B cell (primary cell): Measurements from ENCODE around the gene DNAJC1. TPM values are rescaled to one million over a fixed set of nuclear protein-coding genes. Genes with fewer than 3 reads are reported as not detected.

Experiments used
- ATAC-seq: fragments of 200-7000 bp; cut with Tn5 transposase; one replicate; pipeline ENCODE4 v1.10.0; 2021; ENCODE audit warnings: low read depth, mild to moderate bottlenecking, moderate number of reproducible peaks, moderate library complexity
- CTCF ChIA-PET: fragments of 350-600 bp; sonication (Branson Sonifier 250); formaldehyde crosslinking; loops from one replicate; lab custom pipeline; 2021; ENCODE audit warnings: antibody characterized with exemption, inconsistent platforms; lab: Charles Lee
- POLR2A ChIA-PET: fragments of 350-600 bp; sonication (Branson Sonifier 250); formaldehyde crosslinking; loops from one replicate; lab custom pipeline; 2021; ENCODE audit warnings: antibody characterized with exemption; lab: Charles Lee
- DNase-seq: peaks from one replicate; pipeline ENCODE4 v3.0.0; 2013
- H2AFZ ChIP-seq: 2 replicates; pipeline ENCODE4 v1.6.1; 2012; ENCODE audit warnings: mild to moderate bottlenecking, low read depth, low read length; ENCODE audit not compliant: insufficient read depth, poor library complexity, severe bottlenecking
- H3K27ac ChIP-seq, 2 donors: 1 replicate in 1 of 2; 2 replicates in 1 of 2; pipeline ENCODE4 v1.5.1; 2012 to 2013; ENCODE audit warnings: low read length in 2 of 2, mild to moderate bottlenecking in 2 of 2, moderate library complexity in 1 of 2
- H3K27me3 ChIP-seq, 4 experiments: fragments of 200-600 bp in 1 of 4; sonication (generic) in 1 of 4; replicated peaks in 1 of 4; 1 replicate in 2 of 4; 2 replicates in 2 of 4; pipeline versions ENCODE4 v1.6.1 to v1.7.0; 2013 to 2016; ENCODE audit warnings: low read length in 3 of 4, mild to moderate bottlenecking in 2 of 4, mixed read lengths in 1 of 4, moderate library complexity in 1 of 4; ENCODE audit not compliant: insufficient read depth in 4 of 4, control insufficient read depth in 3 of 4; ENCODE audit errors: control extremely low read depth in 1 of 4
- H3K36me3 ChIP-seq, 2 experiments: replicated peaks in 1 of 2; 1 replicate in 1 of 2; 2 replicates in 1 of 2; pipeline versions ENCODE4 v1.6.1 to v1.7.1; 2013; ENCODE audit warnings: low read length in 1 of 2; ENCODE audit not compliant: insufficient read depth in 2 of 2, control insufficient read depth in 1 of 2; ENCODE audit errors: control extremely low read depth in 1 of 2, extremely low read depth in 1 of 2
- H3K4me1 ChIP-seq, 2 donors: fragments of 200-600 bp in 1 of 2; sonication (generic) in 1 of 2; 1 replicate in 1 of 2; 2 replicates in 1 of 2; pipeline versions ENCODE4 v1.5.1 to v1.6.1; 2013 to 2017; ENCODE audit warnings: low read length in 2 of 2; ENCODE audit not compliant: control insufficient read depth in 2 of 2, insufficient read depth in 2 of 2
- H3K4me2 ChIP-seq: replicated peaks from 2 replicates; pipeline ENCODE3; 2012; ENCODE audit warnings: mild to moderate bottlenecking, low read depth, low read length; ENCODE audit not compliant: poor library complexity, severe bottlenecking
- H3K4me3 ChIP-seq, 5 experiments: fragments of 200-600 bp in 1 of 5; sonication (generic) in 1 of 5; 1 replicate in 3 of 5; 2 replicates in 2 of 5; pipeline versions ENCODE4 v1.5.1 to v1.7.0; 2011 to 2016; ENCODE audit warnings: low read length in 4 of 5, mild to moderate bottlenecking in 4 of 5, low read depth in 2 of 5, control low read depth in 1 of 5, moderate library complexity in 1 of 5; ENCODE audit not compliant: insufficient read depth in 1 of 5; ENCODE audit errors: control extremely low read depth in 1 of 5, extremely low read depth in 1 of 5
- H3K79me2 ChIP-seq: fragments of 200-600 bp; sonication (generic); one replicate; pipeline ENCODE4 v1.6.0; 2016; ENCODE audit warnings: low read length; ENCODE audit not compliant: control insufficient read depth, insufficient read depth
- H3K9ac ChIP-seq: fragments of 200-600 bp; sonication (generic); 2 replicates; pipeline ENCODE4 v1.6.1; 2017; ENCODE audit warnings: mild to moderate bottlenecking, low read length, moderate library complexity
- H3K9me3 ChIP-seq, 3 donors: one replicate each; pipeline versions ENCODE4 v1.6.1 to v1.7.1; 2013; ENCODE audit warnings: low read length in 2 of 3; ENCODE audit not compliant: control insufficient read depth in 2 of 3, insufficient read depth in 1 of 3; ENCODE audit errors: control extremely low read depth in 1 of 3
- H4K20me1 ChIP-seq: 2 replicates; pipeline ENCODE4 v1.6.0; 2012; ENCODE audit warnings: mild to moderate bottlenecking, low read length; ENCODE audit not compliant: insufficient read depth, control insufficient read depth, poor library complexity, severe bottlenecking
- H3K27ac Mint-ChIP-seq: one replicate; pipeline ENCODE4 v1.8.0; 2021; ENCODE audit warnings: mixed read lengths
- H3K27me3 Mint-ChIP-seq: one replicate; pipeline ENCODE4 v1.8.0; 2021; ENCODE audit warnings: mixed read lengths
- H3K4me1 Mint-ChIP-seq: one replicate; pipeline ENCODE4 v1.8.0; 2021; ENCODE audit warnings: mixed read lengths
- H3K4me3 Mint-ChIP-seq: one replicate; pipeline ENCODE4 v1.8.0; 2021; ENCODE audit warnings: mixed read lengths
- H3K9me3 Mint-ChIP-seq: one replicate; pipeline ENCODE4 v1.8.0; 2022; ENCODE audit warnings: mixed read lengths; ENCODE audit not compliant: insufficient read depth
- EZH2 ChIP-seq: IDR thresholded peaks from 2 replicates; pipeline ENCODE4 v1.6.1; 2012; ENCODE audit warnings: borderline replicate concordance, low read depth, mild to moderate bottlenecking, moderate library complexity, low read length; ENCODE audit not compliant: insufficient read depth, poor library complexity, severe bottlenecking
- WGBS: methylation state at CpG from one replicate; pipeline ENCODE4 v1.1.5; 2013; ENCODE audit warnings: missing lambda C conversion rate; ENCODE audit not compliant: insufficient coverage; 5-methylcytosine and 5-hydroxymethylcytosine counted together
- intact Hi-C: fragments of 100-400 bp; cut with micrococcal nuclease; formaldehyde crosslinking; loops from one replicate; pipeline ENCODE4 v1.10.0; 2022
- polyA plus RNA-seq: library from polyadenylated mRNA; depleted of rRNA; stranded (reverse); fragments of >200 nt; gene quantifications from 2 replicates; pipeline ENCODE4 v1.2.3, GENCODE V29; 2012
- total RNA-seq, 2 donors: library from RNA; stranded (reverse); fragments of 120-200 nt in 1 of 2; gene quantifications; 1 replicate in 1 of 2; 2 replicates in 1 of 2; pipeline versions ENCODE4 v1.2.3 to v1.2.4, GENCODE V29; 2013 to 2022
- TF ChIP-seq, protein P1 (sequence below): fragments of 200-600 bp; IDR thresholded peaks from one replicate; pipeline ENCODE4 v1.8.0; 2022; ENCODE audit warnings: antibody characterized with exemption, mild to moderate bottlenecking

The DNAJC1 gene
- total and polyA plus RNA-seq, 2 donors (not counting 1 experiment from before 2014, with no cell fraction given), result 9.4 to 15.4 TPM

DNA sequence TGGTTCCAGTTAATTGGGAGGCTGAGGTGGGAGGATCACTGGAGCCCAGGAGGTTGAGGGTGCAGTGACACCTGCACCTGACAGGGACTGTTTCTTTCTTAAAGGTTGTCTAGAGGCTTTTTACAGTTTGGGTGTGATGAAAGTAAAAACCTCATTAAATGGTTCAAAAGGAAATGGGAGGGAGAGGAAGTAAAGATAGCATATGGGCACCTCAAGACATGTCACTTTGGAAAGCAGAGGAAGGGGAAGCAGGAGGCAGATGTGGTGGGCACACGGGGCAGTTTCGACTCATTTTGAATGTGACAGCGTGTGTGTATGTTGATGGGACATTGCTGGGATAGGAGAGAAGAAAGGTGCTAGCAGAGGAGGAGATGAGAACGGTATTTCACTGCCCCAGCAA, 266.4 kb downstream of the DNAJC1 start:
- H3K9ac ChIP-seq, result no peak overlapping the region
- no peak overlapping the region for H3K27ac Mint-ChIP-seq
- peaks cover 4% of the 10 kb centered on the region for H3K4me1 Mint-ChIP-seq
- H3K4me3 ChIP-seq, result no peak overlapping the region
- no peaks in the 10 kb centered on the region for H3K4me1 ChIP-seq
- no peak overlapping the region for H3K4me3 Mint-ChIP-seq
- no peaks in the 10 kb centered on the region for H3K27me3 ChIP-seq
- no peaks in the 10 kb centered on the region for H3K79me2 ChIP-seq
- H3K36me3 ChIP-seq, result peaks cover 2 to 69% of the 10 kb centered on the region in 2 experiments
- H3K4me2 ChIP-seq, result no peak overlapping the region
- H3K27ac ChIP-seq, result no peak overlapping the region
- no peaks in the 10 kb centered on the region for H4K20me1 ChIP-seq
- no peak for DNase-seq
- ChIA-PET CTCF (no interaction called here), POLR2A (no interaction called here)
- no peaks in the 10 kb centered on the region for H3K9me3 Mint-ChIP-seq
- no peak for ATAC-seq
- no peaks in the 10 kb centered on the region for H3K9me3 ChIP-seq
- TF ChIP-seq EZH2, result no peak
- TF ChIP-seq, protein P1, sequence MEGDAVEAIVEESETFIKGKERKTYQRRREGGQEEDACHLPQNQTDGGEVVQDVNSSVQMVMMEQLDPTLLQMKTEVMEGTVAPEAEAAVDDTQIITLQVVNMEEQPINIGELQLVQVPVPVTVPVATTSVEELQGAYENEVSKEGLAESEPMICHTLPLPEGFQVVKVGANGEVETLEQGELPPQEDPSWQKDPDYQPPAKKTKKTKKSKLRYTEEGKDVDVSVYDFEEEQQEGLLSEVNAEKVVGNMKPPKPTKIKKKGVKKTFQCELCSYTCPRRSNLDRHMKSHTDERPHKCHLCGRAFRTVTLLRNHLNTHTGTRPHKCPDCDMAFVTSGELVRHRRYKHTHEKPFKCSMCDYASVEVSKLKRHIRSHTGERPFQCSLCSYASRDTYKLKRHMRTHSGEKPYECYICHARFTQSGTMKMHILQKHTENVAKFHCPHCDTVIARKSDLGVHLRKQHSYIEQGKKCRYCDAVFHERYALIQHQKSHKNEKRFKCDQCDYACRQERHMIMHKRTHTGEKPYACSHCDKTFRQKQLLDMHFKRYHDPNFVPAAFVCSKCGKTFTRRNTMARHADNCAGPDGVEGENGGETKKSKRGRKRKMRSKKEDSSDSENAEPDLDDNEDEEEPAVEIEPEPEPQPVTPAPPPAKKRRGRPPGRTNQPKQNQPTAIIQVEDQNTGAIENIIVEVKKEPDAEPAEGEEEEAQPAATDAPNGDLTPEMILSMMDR, result no peak
- 19% methylated on average over 4 of the region's 4 CpGs for WGBS
- intact Hi-C loops, result no loop called here
- no peaks in the 10 kb centered on the region for H3K27me3 Mint-ChIP-seq
- no peak overlapping the region for H2AFZ ChIP-seq

DNA sequence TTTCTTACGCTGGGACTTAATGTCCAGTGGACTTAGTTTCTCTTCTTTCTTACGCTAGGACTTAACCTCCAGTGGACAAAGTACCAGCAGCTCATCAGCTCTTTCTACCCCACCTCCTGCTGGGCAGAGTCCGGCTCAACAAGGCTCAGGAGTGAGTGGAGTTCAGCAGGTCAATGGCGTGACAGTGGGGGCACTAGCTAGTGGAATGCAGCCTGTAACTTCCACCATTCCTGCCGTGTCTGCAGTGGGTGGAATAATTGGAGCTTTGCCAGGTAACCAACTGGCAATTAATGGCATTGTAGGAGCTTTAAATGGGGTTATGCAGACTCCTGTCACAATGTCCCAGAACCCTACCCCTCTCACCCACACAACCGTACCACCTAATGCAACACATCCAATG, 269.8 kb downstream of the DNAJC1 start:
- Histone ChIP-seq H3K9ac (no peak overlapping the region), H3K4me2 (no peak overlapping the region), H3K27me3 (no peaks in the 10 kb centered on the region), H3K36me3 (peaks cover 4 to 52% of the 10 kb centered on the region in 2 experiments), H3K4me3 (no peak overlapping the region), H3K79me2 (no peaks in the 10 kb centered on the region), H3K9me3 (no peaks in the 10 kb centered on the region), H3K4me1 (no peaks in the 10 kb centered on the region), H2AFZ (no peak overlapping the region), H4K20me1 (no peaks in the 10 kb centered on the region), H3K27ac (no peak overlapping the region)
- intact Hi-C loops, result no loop called here
- Mint-ChIP-seq H3K4me3 (no peak overlapping the region), H3K4me1 (no peaks in the 10 kb centered on the region), H3K27me3 (no peaks in the 10 kb centered on the region), H3K27ac (no peak overlapping the region), H3K9me3 (no peaks in the 10 kb centered on the region)
- ChIA-PET POLR2A (no interaction called here), CTCF (interaction anchor here (1.9 kb wide), 1 partner anchor 9 kb away, joined by 4 read pairs; no protein-coding TSS in a partner anchor)
- ATAC-seq (no peak), DNase-seq (no peak)
- TF ChIP-seq, protein P1, result no peak
- no peak for TF ChIP-seq EZH2
- 100% methylated on average over 4 of the region's 6 CpGs for WGBS
